Subcutaneous adipose tissue (tissue), 4 donors: ENCODE measurements around the gene MYO3B. TPM values are rescaled to one million over a fixed set of nuclear protein-coding genes. Genes with fewer than 3 reads are reported as not detected.

Experiments used
- CTCF ChIP-seq: fragments of 450-650 bp; IDR thresholded peaks from one replicate; pipeline ENCODE4 v1.5.1; 2016; ENCODE audit warnings: low read depth, mild to moderate bottlenecking, control low read depth, antibody characterized with exemption, moderate library complexity
- total RNA-seq, 4 donors: library from RNA; depleted of rRNA; stranded (reverse); fragments of >200 nt; gene quantifications; one replicate each; pipeline ENCODE4 v1.1.0, GENCODE V29; 2016

Gene MYO3B
- total RNA-seq, 4 donors from 2014 or later, result 0.17 TPM; not detected in 3

- no peak for TF ChIP-seq CTCF
Measured at GRCh38 chr2:170485254-170486026, 307.5 kb downstream of the MYO3B start.

- no peak for TF ChIP-seq CTCF
Measured at GRCh38 chr2:170486730-170487129, 308.8 kb downstream of the MYO3B start.

- no peak for TF ChIP-seq CTCF
Measured at GRCh38 chr2:170488807-170489206, 310.9 kb downstream of the MYO3B start.

GRCh38 chr2:170492010-170492409 lies 314.1 kb downstream of the MYO3B start:
- no peak for TF ChIP-seq CTCF

GRCh38 chr2:170493426-170494097 lies 315.6 kb downstream of the MYO3B start:
- no peak for TF ChIP-seq CTCF

- no peak for TF ChIP-seq CTCF
Measured at GRCh38 chr2:170495896-170496295, 317.9 kb downstream of the MYO3B start.

GRCh38 chr2:170498619-170499018 lies 320.7 kb downstream of the MYO3B start:
- TF ChIP-seq CTCF, result no peak
